Trophoblast cell (in vitro differentiated cells and primary cell): ENCODE data around the gene WDR82.

Source experiments
- DNase-seq, 2 donors: peaks; one replicate each; pipeline ENCODE4 v3.0.0-alpha.2; 2016
- H2AFZ ChIP-seq: 2 replicates; pipeline ENCODE4 v1.6.1; 2013; ENCODE audit warnings: low read length, moderate library complexity, mild to moderate bottlenecking; ENCODE audit not compliant: insufficient read depth, poor library complexity
- H2AK5ac ChIP-seq: 2 replicates; pipeline ENCODE4 v1.6.1; 2013; ENCODE audit warnings: mild to moderate bottlenecking, low read length
- H2BK120ac ChIP-seq: 2 replicates; pipeline ENCODE4 v1.6.1; 2013; ENCODE audit warnings: low read length, mild to moderate bottlenecking, moderate library complexity; ENCODE audit not compliant: insufficient read depth, poor library complexity
- H2BK12ac ChIP-seq: 2 replicates; pipeline ENCODE4 v1.6.1; 2013; ENCODE audit warnings: mild to moderate bottlenecking, low read length, moderate library complexity
- H2BK5ac ChIP-seq: 2 replicates; pipeline ENCODE4 v1.6.1; 2013; ENCODE audit warnings: low read length, low read depth, moderate library complexity, mild to moderate bottlenecking; ENCODE audit not compliant: poor library complexity
- H3K14ac ChIP-seq: 2 replicates; pipeline ENCODE4 v1.6.1; 2013; ENCODE audit warnings: mild to moderate bottlenecking, low read length
- H3K18ac ChIP-seq: 2 replicates; pipeline ENCODE4 v1.6.1; 2013; ENCODE audit warnings: mild to moderate bottlenecking, low read length
- H3K23ac ChIP-seq: 2 replicates; pipeline ENCODE4 v1.6.1; 2013; ENCODE audit warnings: low read length
- H3K27ac ChIP-seq: 2 replicates; pipeline ENCODE4 v1.5.1; 2013; ENCODE audit warnings: low read depth, mild to moderate bottlenecking, inconsistent platforms, low read length, moderate library complexity
- H3K27me3 ChIP-seq: 2 replicates; pipeline ENCODE4 v1.6.1; 2013; ENCODE audit warnings: inconsistent platforms, mild to moderate bottlenecking, low read length, moderate library complexity; ENCODE audit not compliant: insufficient read depth
- H3K36me3 ChIP-seq, 2 experiments: 1 replicate in 1 of 2; 2 replicates in 1 of 2; pipeline ENCODE4 v1.6.1; 2013; ENCODE audit warnings: low read length in 2 of 2, mild to moderate bottlenecking in 2 of 2, moderate library complexity in 1 of 2; ENCODE audit not compliant: insufficient read depth in 2 of 2, control insufficient read depth in 1 of 2
- H3K4ac ChIP-seq: 2 replicates; pipeline ENCODE4 v1.6.1; 2013; ENCODE audit warnings: low read depth, mild to moderate bottlenecking, low read length, moderate library complexity
- H3K4me1 ChIP-seq, 2 experiments: 1 replicate in 1 of 2; 2 replicates in 1 of 2; pipeline ENCODE4 v1.6.1; 2013; ENCODE audit warnings: low read length in 2 of 2, mild to moderate bottlenecking in 2 of 2, moderate library complexity in 1 of 2; ENCODE audit not compliant: insufficient read depth in 2 of 2, control insufficient read depth in 1 of 2
- H3K4me2 ChIP-seq: 2 replicates; pipeline ENCODE4 v1.6.1; 2013; ENCODE audit warnings: inconsistent platforms, mild to moderate bottlenecking, low read length, moderate library complexity
- H3K4me3 ChIP-seq: 2 replicates; pipeline ENCODE4 v1.5.1; 2013; ENCODE audit warnings: mild to moderate bottlenecking, low read depth, low read length, inconsistent platforms
- H3K79me1 ChIP-seq: one replicate; pipeline ENCODE4 v1.6.1; 2013; ENCODE audit warnings: low read length
- H3K79me2 ChIP-seq: 2 replicates; pipeline ENCODE4 v1.6.1; 2013; ENCODE audit warnings: low read length, mild to moderate bottlenecking; ENCODE audit not compliant: control insufficient read depth, insufficient read depth, poor library complexity
- H3K9ac ChIP-seq: 2 replicates; pipeline ENCODE4 v1.6.1; 2013; ENCODE audit warnings: mild to moderate bottlenecking, low read length
- H3K9me3 ChIP-seq: 2 replicates; pipeline ENCODE4 v1.6.1; 2013; ENCODE audit warnings: low read depth, mild to moderate bottlenecking, control low read depth, inconsistent platforms, low read length; ENCODE audit not compliant: insufficient read depth
- H4K12ac ChIP-seq: 2 replicates; pipeline ENCODE4 v1.6.1; 2013; ENCODE audit warnings: low read depth, mild to moderate bottlenecking, low read length, moderate library complexity
- H4K8ac ChIP-seq: 2 replicates; pipeline ENCODE4 v1.6.1; 2013; ENCODE audit warnings: low read depth, mild to moderate bottlenecking, low read length, moderate library complexity
- H4K91ac ChIP-seq: one replicate; pipeline ENCODE4 v1.6.1; 2013; ENCODE audit warnings: low read depth, mild to moderate bottlenecking, low read length, moderate library complexity
- WGBS: extraction: QIAGEN DNeasy Blood & Tissue Kit; methylation state at CpG from one replicate; pipeline ENCODE4 v1.1.7; 2013; ENCODE audit warnings: missing lambda C conversion rate; ENCODE audit not compliant: insufficient read length, insufficient coverage; ENCODE audit errors: extremely low coverage; 5-methylcytosine and 5-hydroxymethylcytosine counted together

Gene WDR82

GRCh38 chr3:52249683-52250082, 28.8 kb downstream of the WDR82 start:
- H3K14ac ChIP-seq: no peak overlapping the region
- H3K4ac ChIP-seq: no peak overlapping the region
- no peak overlapping the region for H2BK120ac ChIP-seq
- H3K18ac ChIP-seq: no peak overlapping the region
- H3K23ac ChIP-seq: no peak overlapping the region
- no peak for DNase-seq
- H2BK12ac ChIP-seq: no peak overlapping the region
- peaks cover 2% of the 10 kb centered on the region for H3K9me3 ChIP-seq
- H3K27ac ChIP-seq: no peak overlapping the region
- H3K27me3 ChIP-seq: no peaks in the 10 kb centered on the region
- no peak overlapping the region for H2AK5ac ChIP-seq
- no peak overlapping the region for H3K9ac ChIP-seq
- no peak overlapping the region for H4K12ac ChIP-seq
- peaks cover 36 to 48% of the 10 kb centered on the region in 2 experiments for H3K36me3 ChIP-seq
- peaks cover 6% of the 10 kb centered on the region for H3K79me1 ChIP-seq
- no peak overlapping the region for H4K8ac ChIP-seq
- H3K79me2 ChIP-seq: no peaks in the 10 kb centered on the region
- H2AFZ ChIP-seq: no peak overlapping the region
- peaks cover 11 to 14% of the 10 kb centered on the region in 2 experiments for H3K4me1 ChIP-seq
- no peak overlapping the region for H4K91ac ChIP-seq
- no peak overlapping the region for H3K4me3 ChIP-seq
- H3K4me2 ChIP-seq: no peak overlapping the region
- H2BK5ac ChIP-seq: no peak overlapping the region
- WGBS: no CpG with 5 or more reads among the region's 6 CpGs

- H3K9ac ChIP-seq: no peak overlapping the region
- H3K9me3 ChIP-seq: peaks cover 4% of the 10 kb centered on the region
- H2BK12ac ChIP-seq: no peak overlapping the region
- H2BK120ac ChIP-seq: no peak overlapping the region
- H2BK5ac ChIP-seq: no peak overlapping the region
- H3K4ac ChIP-seq: no peak overlapping the region
- no peak overlapping the region for H2AFZ ChIP-seq
- no peak overlapping the region for H3K14ac ChIP-seq
- no peak overlapping the region for H2AK5ac ChIP-seq
- H3K18ac ChIP-seq: no peak overlapping the region
- no peaks in the 10 kb centered on the region for H3K79me2 ChIP-seq
- H3K4me3 ChIP-seq: no peak overlapping the region
- H3K36me3 ChIP-seq: peaks cover 31 to 44% of the 10 kb centered on the region in 2 experiments
- WGBS: no CpG with 5 or more reads among the region's 10 CpGs
- peaks cover 17 to 20% of the 10 kb centered on the region in 2 experiments for H3K4me1 ChIP-seq
- peaks cover 6% of the 10 kb centered on the region for H3K79me1 ChIP-seq
- no peak for DNase-seq
- no peaks in the 10 kb centered on the region for H3K27me3 ChIP-seq
- H3K4me2 ChIP-seq: no peak overlapping the region
- H3K27ac ChIP-seq: no peak overlapping the region
- H4K8ac ChIP-seq: no peak overlapping the region
- no peak overlapping the region for H4K91ac ChIP-seq
- H3K23ac ChIP-seq: no peak overlapping the region
- H4K12ac ChIP-seq: no peak overlapping the region
Observed at GRCh38 chr3:52248816-52249547, 29.5 kb downstream of the WDR82 start.

- H3K4ac ChIP-seq: no peak overlapping the region
- no peak overlapping the region for H2BK12ac ChIP-seq
- no peaks in the 10 kb centered on the region for H3K79me2 ChIP-seq
- H4K12ac ChIP-seq: no peak overlapping the region
- H2BK120ac ChIP-seq: no peak overlapping the region
- H3K27me3 ChIP-seq: no peaks in the 10 kb centered on the region
- H3K36me3 ChIP-seq: peaks cover 23 to 36% of the 10 kb centered on the region in 2 experiments
- H2AK5ac ChIP-seq: no peak overlapping the region
- H2AFZ ChIP-seq: no peak overlapping the region
- no peak overlapping the region for H4K8ac ChIP-seq
- no peak overlapping the region for H3K23ac ChIP-seq
- no peak overlapping the region for H3K18ac ChIP-seq
- DNase-seq: no peak
- H3K14ac ChIP-seq: no peak overlapping the region
- no peak overlapping the region for H3K27ac ChIP-seq
- peaks cover 6% of the 10 kb centered on the region for H3K9me3 ChIP-seq
- WGBS: no CpG with 5 or more reads among the region's 10 CpGs
- H4K91ac ChIP-seq: no peak overlapping the region
- H3K4me2 ChIP-seq: no peak overlapping the region
- peaks cover 6% of the 10 kb centered on the region for H3K79me1 ChIP-seq
- H2BK5ac ChIP-seq: no peak overlapping the region
- peaks cover 19 to 22% of the 10 kb centered on the region in 2 experiments for H3K4me1 ChIP-seq
- no peak overlapping the region for H3K9ac ChIP-seq
- no peak overlapping the region for H3K4me3 ChIP-seq
Observed at GRCh38 chr3:52248165-52248541, 30.3 kb downstream of the WDR82 start.

- H3K4me2 ChIP-seq: no peak overlapping the region
- H3K9ac ChIP-seq: no peak overlapping the region
- H3K27me3 ChIP-seq: no peaks in the 10 kb centered on the region
- H4K91ac ChIP-seq: no peak overlapping the region
- H3K14ac ChIP-seq: no peak overlapping the region
- H2AK5ac ChIP-seq: no peak overlapping the region
- no peak overlapping the region for H2BK120ac ChIP-seq
- no CpG with 5 or more reads among the region's 7 CpGs for WGBS
- no peak overlapping the region for H4K12ac ChIP-seq
- H3K23ac ChIP-seq: no peak overlapping the region
- H3K79me2 ChIP-seq: no peaks in the 10 kb centered on the region
- H2BK12ac ChIP-seq: no peak overlapping the region
- peaks cover 6% of the 10 kb centered on the region for H3K9me3 ChIP-seq
- no peak overlapping the region for H3K18ac ChIP-seq
- peaks cover 21 to 33% of the 10 kb centered on the region in 2 experiments for H3K36me3 ChIP-seq
- H3K79me1 ChIP-seq: peaks cover 6% of the 10 kb centered on the region
- H2AFZ ChIP-seq: no peak overlapping the region
- H2BK5ac ChIP-seq: no peak overlapping the region
- no peak overlapping the region for H3K4ac ChIP-seq
- DNase-seq: no peak
- no peak overlapping the region for H3K4me3 ChIP-seq
- peaks cover 19 to 22% of the 10 kb centered on the region in 2 experiments for H3K4me1 ChIP-seq
- no peak overlapping the region for H4K8ac ChIP-seq
- H3K27ac ChIP-seq: no peak overlapping the region
Observed at GRCh38 chr3:52247409-52248164, 30.9 kb downstream of the WDR82 start.
